Measurements from ENCODE around the gene C19orf53. TPM values are rescaled to one million over a fixed set of nuclear protein-coding genes. Genes with fewer than 3 reads are reported as not detected.

The C19orf53 gene
- total and polyA plus RNA-seq, 2 experiments from 2014 or later = 115 to 309 TPM

DNA sequence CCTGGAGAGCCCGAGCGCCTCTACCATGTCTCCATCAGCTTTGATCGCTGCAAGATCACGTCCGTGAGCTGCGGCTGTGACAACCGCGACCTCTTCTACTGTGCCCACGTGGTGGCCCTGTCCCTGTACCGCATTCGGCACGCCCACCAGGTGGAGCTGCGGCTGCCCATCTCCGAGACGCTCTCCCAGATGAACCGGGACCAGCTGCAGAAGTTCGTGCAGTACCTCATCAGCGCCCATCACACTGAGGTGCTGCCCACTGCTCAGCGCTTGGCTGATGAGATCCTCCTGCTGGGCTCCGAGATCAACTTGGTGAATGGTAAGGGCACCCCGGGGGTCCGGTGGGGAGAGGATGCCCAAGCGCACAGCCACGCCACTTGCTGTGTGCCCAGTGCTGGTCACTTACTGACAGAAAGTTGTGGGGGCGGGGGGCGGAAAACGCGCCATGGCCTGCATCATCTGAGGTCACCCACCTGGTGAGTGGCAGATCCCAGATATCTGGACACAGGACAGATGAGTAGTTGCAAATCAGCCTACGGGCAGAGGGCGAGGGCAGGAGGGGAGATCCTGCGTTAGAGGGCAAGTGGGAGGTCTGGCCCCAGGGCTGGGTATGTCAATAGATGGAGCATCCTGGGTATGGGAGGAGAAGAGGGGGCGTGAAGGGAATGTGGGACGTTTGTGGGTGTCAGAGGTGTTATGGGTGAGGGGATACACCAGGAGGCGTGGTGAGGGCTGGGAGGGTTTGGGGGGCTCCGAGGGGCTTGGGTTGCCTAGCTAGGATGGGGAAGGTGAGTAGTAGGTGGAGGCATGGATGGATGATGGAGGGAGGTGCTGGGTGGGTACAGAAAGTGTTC lies 30.8 kb downstream of the C19orf53 start:
- Histone ChIP-seq H3K27ac (no peak overlapping the region), H3K9me3 (ENCODE audit: low read depth) (no peaks in the 10 kb centered on the region), H3K9me2 (ENCODE audit: insufficient read depth) (no peaks in the 10 kb centered on the region), H4K20me1 (ENCODE audit: insufficient read depth) (no peaks in the 10 kb centered on the region), H3K36me3 (ENCODE audit: low read depth) (peaks cover 5% of the 10 kb centered on the region; the same call in 1 of the 2 replicates), H2AFZ (no peak overlapping the region), H3K4me2 (ENCODE audit: unreplicated experiment) (no peak overlapping the region), H3K27me3 (replicated peaks; ENCODE audit: insufficient read depth) (no peaks in the 10 kb centered on the region), H3K79me2 (ENCODE audit: insufficient read depth) (no peaks in the 10 kb centered on the region; the same call in 1 of the 2 replicates), H3F3A (ENCODE audit: insufficient read depth) (no peaks in the 10 kb centered on the region), H3K9ac (no peak overlapping the region), H3K4me1 (ENCODE audit: insufficient read depth) (no peaks in the 10 kb centered on the region), H3K4me3 (no peak overlapping the region)
- DNase-seq = no peak
- TF ChIP-seq EZH2phosphoT487 (IDR thresholded peaks at IDR 0.05; ENCODE audit: insufficient read depth, low read depth) (no peak), EZH2 (IDR thresholded peaks at IDR 0.05; ENCODE audit: insufficient read depth, poor library complexity, severe bottlenecking) (no peak)
- in situ Hi-C loops (cut with MboI) = no loop called here
- WGBS, 2 experiments (ENCODE audit: low coverage in 1 of 2, low lambda C conversion rate in 2 of 2, missing lambda C conversion rate in 2 of 2) = 87 to 88% methylated on average over 34 to 35 of the region's 35 CpGs

GRCh38 chr19:13806728-13807127 lies 32.5 kb downstream of the C19orf53 start:
- H3K27ac ChIP-seq = no peak overlapping the region
- H2AFZ ChIP-seq = no peak overlapping the region
- H3K79me2 ChIP-seq (ENCODE audit: insufficient read depth) = no peaks in the 10 kb centered on the region
- no peak for TF ChIP-seq EZH2phosphoT487 (IDR thresholded peaks at IDR 0.05; ENCODE audit: insufficient read depth, low read depth)
- no peak for TF ChIP-seq EZH2 (IDR thresholded peaks at IDR 0.05; ENCODE audit: insufficient read depth, poor library complexity, severe bottlenecking)
- no peak overlapping the region for H3K9ac ChIP-seq
- in situ Hi-C loops (cut with MboI) = no loop called here
- no peaks in the 10 kb centered on the region for H3K9me2 ChIP-seq (ENCODE audit: insufficient read depth)
- DNase-seq = no peak
- no peak overlapping the region for H3K4me3 ChIP-seq
- H4K20me1 ChIP-seq (ENCODE audit: insufficient read depth) = no peaks in the 10 kb centered on the region
- no peaks in the 10 kb centered on the region for H3K4me1 ChIP-seq (ENCODE audit: insufficient read depth)
- no peaks in the 10 kb centered on the region for H3K9me3 ChIP-seq (ENCODE audit: low read depth)
- no peaks in the 10 kb centered on the region for H3F3A ChIP-seq (ENCODE audit: insufficient read depth)
- H3K36me3 ChIP-seq (ENCODE audit: low read depth) = peaks cover 5% of the 10 kb centered on the region; the same call in 1 of the 2 replicates
- no peaks in the 10 kb centered on the region for H3K27me3 ChIP-seq (replicated peaks; ENCODE audit: insufficient read depth)
- WGBS, 2 experiments (ENCODE audit: low coverage in 1 of 2, low lambda C conversion rate in 2 of 2, missing lambda C conversion rate in 2 of 2) = 96 to 97% methylated on average over 3 of the region's 3 CpGs
- H3K4me2 ChIP-seq (ENCODE audit: unreplicated experiment) = no peak overlapping the region

DNA sequence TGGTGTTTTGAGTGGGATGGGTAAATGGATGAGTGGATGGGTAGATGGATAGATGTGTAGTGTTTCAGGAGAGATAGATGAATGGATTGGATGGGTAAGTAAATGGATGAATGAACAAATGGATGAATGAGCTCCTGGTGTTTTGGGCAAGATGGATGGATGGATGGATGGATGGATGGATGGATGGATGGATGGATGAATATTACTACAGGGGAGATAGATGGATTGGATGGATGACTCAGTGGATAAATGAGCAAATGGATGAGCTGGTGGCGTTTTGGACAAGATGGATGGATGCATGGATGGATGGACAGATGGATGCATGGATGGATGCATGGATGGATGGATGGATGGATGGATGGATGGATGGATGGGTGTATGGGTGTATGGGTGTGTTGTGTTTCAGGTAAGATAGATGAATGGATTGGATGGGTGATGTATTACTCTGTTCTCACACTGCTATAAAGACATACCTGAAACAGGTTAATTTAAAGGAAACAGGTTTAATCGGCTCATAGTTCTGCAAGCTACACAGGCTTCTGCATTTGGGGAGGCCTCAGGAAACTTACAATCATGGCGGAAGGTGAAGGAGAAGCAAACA lies 33.3 kb downstream of the C19orf53 start:
- 96 to 100% methylated on average over 3 of the region's 3 CpGs for WGBS, 2 experiments (ENCODE audit: low coverage in 1 of 2, low lambda C conversion rate in 2 of 2, missing lambda C conversion rate in 2 of 2)
- TF ChIP-seq EZH2phosphoT487 (IDR thresholded peaks at IDR 0.05; ENCODE audit: insufficient read depth, low read depth) = no peak
- no peak for TF ChIP-seq EZH2 (IDR thresholded peaks at IDR 0.05; ENCODE audit: insufficient read depth, poor library complexity, severe bottlenecking)
- Histone ChIP-seq H4K20me1 (ENCODE audit: insufficient read depth) (no peaks in the 10 kb centered on the region), H3F3A (ENCODE audit: insufficient read depth) (no peaks in the 10 kb centered on the region), H3K9me2 (ENCODE audit: insufficient read depth) (no peaks in the 10 kb centered on the region), H3K9ac (no peak overlapping the region), H3K27ac (no peak overlapping the region), H3K36me3 (ENCODE audit: low read depth) (peaks cover 5% of the 10 kb centered on the region; the same call in 1 of the 2 replicates), H3K79me2 (ENCODE audit: insufficient read depth) (no peaks in the 10 kb centered on the region), H3K9me3 (ENCODE audit: low read depth) (no peaks in the 10 kb centered on the region), H2AFZ (no peak overlapping the region), H3K4me2 (ENCODE audit: unreplicated experiment) (no peak overlapping the region), H3K27me3 (replicated peaks; ENCODE audit: insufficient read depth) (no peaks in the 10 kb centered on the region), H3K4me1 (ENCODE audit: insufficient read depth) (no peaks in the 10 kb centered on the region), H3K4me3 (no peak overlapping the region)
- in situ Hi-C loops (cut with MboI) = no loop called here
- DNase-seq = no peak

DNA sequence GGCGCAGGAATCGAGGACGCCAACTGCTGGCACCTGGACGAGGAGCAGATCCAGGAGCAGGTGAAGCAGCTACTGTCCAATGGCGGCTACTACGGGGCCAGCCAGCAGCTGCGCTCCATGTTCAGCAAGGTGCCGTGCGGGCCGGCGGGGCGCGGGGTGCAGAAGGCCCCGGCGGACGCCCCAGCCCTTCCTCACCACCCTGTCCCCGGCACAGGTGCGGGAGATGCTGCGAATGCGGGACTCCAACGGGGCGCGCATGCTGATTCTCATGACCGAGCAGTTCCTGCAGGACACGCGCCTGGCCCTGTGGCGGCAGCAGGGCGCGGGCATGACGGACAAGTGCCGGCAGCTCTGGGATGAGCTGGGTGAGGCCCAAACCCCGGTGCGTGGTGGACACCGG lies 34.6 kb downstream of the C19orf53 start:
- Histone ChIP-seq H3K27ac (no peak overlapping the region), H3K79me2 (ENCODE audit: insufficient read depth) (no peaks in the 10 kb centered on the region), H3K4me1 (ENCODE audit: insufficient read depth) (no peaks in the 10 kb centered on the region), H3K4me3 (no peak overlapping the region), H3K36me3 (ENCODE audit: low read depth) (peaks cover 5% of the 10 kb centered on the region; the same call in 1 of the 2 replicates), H3F3A (ENCODE audit: insufficient read depth) (no peaks in the 10 kb centered on the region), H2AFZ (no peak overlapping the region), H3K9me3 (ENCODE audit: low read depth) (no peaks in the 10 kb centered on the region), H3K4me2 (ENCODE audit: unreplicated experiment) (no peak overlapping the region), H4K20me1 (ENCODE audit: insufficient read depth) (no peaks in the 10 kb centered on the region), H3K9me2 (ENCODE audit: insufficient read depth) (no peaks in the 10 kb centered on the region), H3K9ac (no peak overlapping the region), H3K27me3 (replicated peaks; ENCODE audit: insufficient read depth) (no peaks in the 10 kb centered on the region)
- 95% methylated on average over 18 to 34 of the region's 34 CpGs for WGBS, 2 experiments (ENCODE audit: low coverage in 1 of 2, low lambda C conversion rate in 2 of 2, missing lambda C conversion rate in 2 of 2)
- no peak for DNase-seq
- TF ChIP-seq EZH2 (IDR thresholded peaks at IDR 0.05; ENCODE audit: insufficient read depth, poor library complexity, severe bottlenecking) (no peak), EZH2phosphoT487 (IDR thresholded peaks at IDR 0.05; ENCODE audit: insufficient read depth, low read depth) (no peak)
- in situ Hi-C loops (cut with MboI) = no loop called here
